ENCODE measurements around the gene UBE2QL1.
"Not testable (repeated sequence)": the region's sequence is repeated elsewhere in the genome, so short reads cannot be mapped to it uniquely, and the experiment has no call there.

Gene UBE2QL1

GRCh38 chr5:6502421-6502820 is 53.8 kb downstream of the UBE2QL1 start:
- DNase-seq: no peak

GRCh38 chr5:6503342-6503741 is 54.7 kb downstream of the UBE2QL1 start:
- DNase-seq: no peak

GRCh38 chr5:6504677-6505415 is 56.2 kb downstream of the UBE2QL1 start:
- no peak for DNase-seq

GRCh38 chr5:6505416-6505755 is 56.7 kb downstream of the UBE2QL1 start:
- no peak for DNase-seq

- DNase-seq: no peak
Measured at GRCh38 chr5:6505783-6506557, 57.3 kb downstream of the UBE2QL1 start.

GRCh38 chr5:6506611-6507010 is 58.0 kb downstream of the UBE2QL1 start:
- DNase-seq: no peak

GRCh38 chr5:6508931-6509330 is 60.3 kb downstream of the UBE2QL1 start:
- DNase-seq: no peak

GRCh38 chr5:6510132-6510531 is 61.5 kb downstream of the UBE2QL1 start:
- DNase-seq: no peak

- DNase-seq: no peak
Measured at GRCh38 chr5:6510973-6511372, 62.3 kb downstream of the UBE2QL1 start.

GRCh38 chr5:6515812-6516211 is 67.2 kb downstream of the UBE2QL1 start:
- DNase-seq: not testable (repeated sequence)

GRCh38 chr5:6516823-6517222 is 68.2 kb downstream of the UBE2QL1 start:
- DNase-seq: no peak

- no peak for DNase-seq
Measured at GRCh38 chr5:6517510-6517909, 68.9 kb downstream of the UBE2QL1 start.

- DNase-seq: no peak
Measured at GRCh38 chr5:6518298-6519057, 69.8 kb downstream of the UBE2QL1 start.

- DNase-seq: no peak
Measured at GRCh38 chr5:6520201-6520600, 71.5 kb downstream of the UBE2QL1 start.

- DNase-seq: no peak
Measured at GRCh38 chr5:6522331-6522730, 73.7 kb downstream of the UBE2QL1 start.

GRCh38 chr5:6522923-6523322 is 74.3 kb downstream of the UBE2QL1 start:
- no peak for DNase-seq

- no peak for DNase-seq
Measured at GRCh38 chr5:6525422-6525821, 76.8 kb downstream of the UBE2QL1 start.

GRCh38 chr5:6525910-6526309 is 77.3 kb downstream of the UBE2QL1 start:
- no peak for DNase-seq

- no peak for DNase-seq
Measured at GRCh38 chr5:6527749-6528455, 79.2 kb downstream of the UBE2QL1 start.

GRCh38 chr5:6535594-6535993 is 86.9 kb downstream of the UBE2QL1 start:
- no peak for DNase-seq

GRCh38 chr5:6539060-6539459 is 90.4 kb downstream of the UBE2QL1 start:
- DNase-seq: no peak

- DNase-seq: no peak
Measured at GRCh38 chr5:6540111-6540827, 91.6 kb downstream of the UBE2QL1 start.

Measured in NCI-H187 treated with DMSO at 0.1 percent for 48 hours (cell line).